Tibial nerve (tissue), 4 donors: Measurements from ENCODE around the gene L1CAM. TPM values are rescaled to one million over a fixed set of nuclear protein-coding genes. Genes with fewer than 3 reads are reported as not detected.

Source experiments
- DNase-seq, 2 donors: peaks; one replicate each; pipeline ENCODE4 v3.0.0-alpha.2; 2019; ENCODE audit warnings: low spot score in 2 of 2
- H3K27ac ChIP-seq, 4 donors: fragments of 200-600 bp; sonication (generic) in 3 of 4; one replicate each; pipeline ENCODE4 v1.5.1; 2017 to 2019; ENCODE audit warnings: mild to moderate bottlenecking in 1 of 4
- H3K27me3 ChIP-seq, 2 donors: fragments of 200-600 bp; sonication (generic) in 1 of 2; one replicate each; pipeline versions ENCODE4 v1.5.1 to v1.6.0; 2017 to 2019
- H3K36me3 ChIP-seq, 3 donors: fragments of 200-600 bp; sonication (generic); one replicate each; pipeline ENCODE4 v1.5.1; 2018 to 2019
- H3K4me1 ChIP-seq, 4 donors: fragments of 200-600 bp; sonication (generic) in 3 of 4; one replicate each; pipeline ENCODE4 v1.5.1; 2017 to 2019
- H3K4me3 ChIP-seq, 4 donors: fragments of 200-600 bp; sonication (generic) in 3 of 4; one replicate each; pipeline ENCODE4 v1.5.1; 2017 to 2019; ENCODE audit warnings: mild to moderate bottlenecking in 1 of 4, moderate library complexity in 1 of 4
- H3K9me3 ChIP-seq, 4 donors: fragments of 200-600 bp; sonication (generic) in 3 of 4; one replicate each; pipeline ENCODE4 v1.5.1; 2017 to 2019
- EP300 ChIP-seq, 2 donors: sonication (generic); formaldehyde crosslinking; IDR thresholded peaks; one replicate each; pipeline ENCODE4 v1.6.1; 2017; ENCODE audit warnings: antibody characterized with exemption in 2 of 2, mild to moderate bottlenecking in 1 of 2
- POLR2A ChIP-seq, 2 donors: fragments of 450-650 bp; IDR thresholded peaks; one replicate each; pipeline ENCODE4 v1.6.1; 2017; ENCODE audit warnings: antibody characterized with exemption in 2 of 2, mild to moderate bottlenecking in 2 of 2, moderate library complexity in 2 of 2
- WGBS, 2 donors: methylation state at CpG; one replicate each; pipeline ENCODE4 v1.1.5; 2018; 5-methylcytosine and 5-hydroxymethylcytosine counted together
- total RNA-seq, 4 donors: library from RNA; depleted of rRNA; stranded (reverse); fragments of >200 nt; gene quantifications; one replicate each; pipeline ENCODE4 v1.1.0, GENCODE V29; 2016
- TF ChIP-seq, protein P1 (sequence below), 5 experiments: fragments of 200-600 bp in 3 of 5; fragments of 450-650 bp in 2 of 5; sonication (generic) in 3 of 5; IDR thresholded peaks; one replicate each; pipeline ENCODE4 v1.5.1; 2016 to 2019; ENCODE audit warnings: antibody characterized with exemption in 5 of 5, mild to moderate bottlenecking in 3 of 5, moderate library complexity in 2 of 5

L1CAM gene
- total RNA-seq, 4 donors from 2014 or later: 23.7 to 53.7 (median 46.3) TPM

DNA sequence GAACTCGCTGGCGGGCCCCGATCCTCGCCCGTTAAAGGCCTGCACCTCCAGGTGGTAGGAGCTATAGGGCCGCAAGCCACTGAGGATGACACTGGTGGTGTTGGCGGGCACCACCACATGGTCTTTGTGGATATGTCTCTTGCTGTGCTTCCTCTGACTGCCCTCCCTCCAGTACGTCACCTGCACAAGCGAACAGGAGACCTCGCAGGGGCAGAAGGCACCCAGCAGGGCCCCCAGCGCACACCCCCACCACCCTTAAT, 20.7 kb downstream of the L1CAM start:
- H3K27ac ChIP-seq: no peak overlapping the region
- peaks cover 0 to 24% of the 10 kb centered on the region in 2 donors for H3K27me3 ChIP-seq
- no peak overlapping the region for H3K4me3 ChIP-seq
- H3K9me3 ChIP-seq: no peaks in the 10 kb centered on the region
- WGBS, 2 donors: 91 to 96% methylated on average over 4 to 10 of the region's 11 CpGs
- TF ChIP-seq EP300 (IDR thresholded peaks at IDR 0.05): no peak
- TF ChIP-seq POLR2A (IDR thresholded peaks at IDR 0.05): no peak
- TF ChIP-seq, protein P1, sequence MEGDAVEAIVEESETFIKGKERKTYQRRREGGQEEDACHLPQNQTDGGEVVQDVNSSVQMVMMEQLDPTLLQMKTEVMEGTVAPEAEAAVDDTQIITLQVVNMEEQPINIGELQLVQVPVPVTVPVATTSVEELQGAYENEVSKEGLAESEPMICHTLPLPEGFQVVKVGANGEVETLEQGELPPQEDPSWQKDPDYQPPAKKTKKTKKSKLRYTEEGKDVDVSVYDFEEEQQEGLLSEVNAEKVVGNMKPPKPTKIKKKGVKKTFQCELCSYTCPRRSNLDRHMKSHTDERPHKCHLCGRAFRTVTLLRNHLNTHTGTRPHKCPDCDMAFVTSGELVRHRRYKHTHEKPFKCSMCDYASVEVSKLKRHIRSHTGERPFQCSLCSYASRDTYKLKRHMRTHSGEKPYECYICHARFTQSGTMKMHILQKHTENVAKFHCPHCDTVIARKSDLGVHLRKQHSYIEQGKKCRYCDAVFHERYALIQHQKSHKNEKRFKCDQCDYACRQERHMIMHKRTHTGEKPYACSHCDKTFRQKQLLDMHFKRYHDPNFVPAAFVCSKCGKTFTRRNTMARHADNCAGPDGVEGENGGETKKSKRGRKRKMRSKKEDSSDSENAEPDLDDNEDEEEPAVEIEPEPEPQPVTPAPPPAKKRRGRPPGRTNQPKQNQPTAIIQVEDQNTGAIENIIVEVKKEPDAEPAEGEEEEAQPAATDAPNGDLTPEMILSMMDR (IDR thresholded peaks at IDR 0.05): no peak
- H3K36me3 ChIP-seq: no peaks in the 10 kb centered on the region
- DNase-seq: no peak
- H3K4me1 ChIP-seq: no peaks in the 10 kb centered on the region

DNA sequence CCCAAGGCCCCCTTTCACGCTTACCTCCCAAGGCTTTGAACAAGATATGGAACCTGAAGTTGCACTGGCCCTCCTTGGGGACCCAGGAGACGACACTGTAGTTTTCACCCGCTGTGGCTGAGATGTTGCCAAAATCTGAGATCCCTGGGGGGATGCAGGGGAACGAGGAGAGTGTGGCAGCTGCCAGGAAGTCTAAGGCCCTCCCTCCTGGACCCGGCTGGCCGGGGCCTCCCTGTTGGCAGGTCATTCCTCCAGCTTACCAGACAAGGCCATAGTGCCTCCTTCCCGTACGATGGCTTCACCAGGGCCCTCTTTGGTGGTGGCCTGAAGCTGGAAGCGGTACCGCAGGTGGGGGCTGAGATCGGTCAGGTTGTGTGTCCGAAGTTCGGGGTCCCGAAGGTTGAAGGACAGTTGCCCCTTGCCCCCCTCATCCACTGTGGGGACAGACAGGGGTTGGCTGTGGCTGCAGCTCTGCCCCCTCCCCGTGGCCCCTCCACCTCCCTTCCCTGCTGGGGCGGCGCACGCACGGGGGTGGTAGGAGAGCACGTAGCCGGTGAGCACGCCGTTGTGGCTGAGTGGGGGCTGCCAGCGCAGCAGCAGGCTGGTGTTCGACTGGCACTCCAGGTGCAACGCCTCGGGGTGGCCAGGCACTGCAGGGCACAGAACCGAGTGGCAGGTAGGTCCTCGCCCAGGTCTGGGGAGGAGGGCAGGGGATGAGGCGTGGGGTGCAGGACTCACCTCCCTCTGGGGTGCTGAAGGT, 21.2 kb downstream of the L1CAM start:
- H3K36me3 ChIP-seq: no peaks in the 10 kb centered on the region
- TF ChIP-seq, protein P1 (IDR thresholded peaks at IDR 0.05): no peak
- TF ChIP-seq POLR2A (IDR thresholded peaks at IDR 0.05) (no peak), EP300 (IDR thresholded peaks at IDR 0.05) (no peak)
- peaks cover 0 to 19% of the 10 kb centered on the region in 2 donors for H3K27me3 ChIP-seq
- WGBS, 2 donors: 82 to 83% methylated on average over 22 to 30 of the region's 30 CpGs
- no peaks in the 10 kb centered on the region for H3K9me3 ChIP-seq
- H3K4me1 ChIP-seq: no peaks in the 10 kb centered on the region
- H3K27ac ChIP-seq: no peak overlapping the region
- no peak for DNase-seq
- H3K4me3 ChIP-seq: no peak overlapping the region

DNA sequence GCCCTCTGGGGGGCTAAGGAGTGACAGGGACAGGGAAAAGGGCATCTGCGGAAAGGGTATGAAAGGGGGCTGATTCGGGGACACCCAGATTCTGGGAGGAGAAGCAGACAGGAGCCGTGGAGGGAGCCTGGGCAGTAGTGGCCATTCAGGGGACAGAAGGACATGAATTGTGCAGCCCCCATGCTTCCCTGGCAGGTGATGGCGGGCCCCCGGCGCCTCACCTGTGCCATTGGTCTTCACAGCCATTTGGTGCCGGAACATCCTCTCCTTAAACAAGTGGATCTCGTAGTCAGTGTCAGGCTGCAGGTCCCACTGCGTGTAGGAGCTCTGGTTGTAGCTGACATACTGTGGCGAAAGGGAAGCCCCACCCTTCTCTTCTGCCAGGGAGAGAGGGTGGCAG, 21.9 kb downstream of the L1CAM start:
- no peaks in the 10 kb centered on the region for H3K36me3 ChIP-seq
- H3K4me1 ChIP-seq: no peaks in the 10 kb centered on the region
- H3K27me3 ChIP-seq: peaks cover 0 to 17% of the 10 kb centered on the region in 2 donors
- no peak overlapping the region for H3K4me3 ChIP-seq
- no peak for TF ChIP-seq EP300 (IDR thresholded peaks at IDR 0.05)
- no peak for TF ChIP-seq POLR2A (IDR thresholded peaks at IDR 0.05)
- TF ChIP-seq, protein P1 (IDR thresholded peaks at IDR 0.05): no peak
- no peak for DNase-seq
- H3K9me3 ChIP-seq: no peaks in the 10 kb centered on the region
- H3K27ac ChIP-seq: no peak overlapping the region
- 89 to 93% methylated on average over 7 to 10 of the region's 10 CpGs for WGBS, 2 donors

DNA sequence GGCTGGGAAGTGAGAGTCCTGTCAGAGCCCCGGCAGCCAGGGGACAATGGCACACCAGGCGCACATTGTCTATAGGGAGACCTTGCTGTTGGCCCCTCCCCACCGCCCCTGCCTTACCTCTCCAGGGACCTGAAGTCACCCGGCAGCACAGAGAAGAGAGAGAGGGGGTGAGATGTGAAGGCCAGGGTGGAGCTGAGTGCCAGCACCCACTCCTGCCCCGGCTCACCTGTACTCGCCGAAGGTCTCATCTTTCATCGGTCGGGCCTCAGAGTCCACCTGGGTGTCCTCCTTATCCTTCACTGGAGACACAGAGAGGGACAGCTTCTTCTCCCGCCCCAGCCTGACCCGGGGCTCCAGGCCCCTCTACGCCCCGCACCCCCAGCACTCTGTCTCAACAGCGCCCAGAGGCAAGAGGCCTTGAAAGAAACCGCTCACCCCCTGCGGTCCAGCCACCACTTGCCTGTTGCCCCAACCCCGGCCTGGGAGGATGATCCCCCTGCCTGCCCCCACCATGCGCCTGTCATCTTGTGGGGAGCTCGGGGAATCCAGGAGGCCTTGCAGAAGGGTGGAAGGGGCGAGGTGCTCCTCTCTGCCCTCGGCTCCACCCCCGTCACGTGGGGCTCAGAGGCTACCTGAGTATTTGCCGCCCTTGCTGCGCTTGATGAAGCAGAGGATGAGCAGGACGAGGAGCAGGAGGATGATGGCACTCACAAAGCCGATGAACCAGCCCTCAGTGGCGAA, 22.6 kb downstream of the L1CAM start:
- no peaks in the 10 kb centered on the region for H3K36me3 ChIP-seq
- no peak for DNase-seq
- H3K27me3 ChIP-seq: peaks cover 0 to 17% of the 10 kb centered on the region in 2 donors
- TF ChIP-seq, protein P1 (IDR thresholded peaks at IDR 0.05): no peak
- TF ChIP-seq EP300 (IDR thresholded peaks at IDR 0.05): no peak
- no peak for TF ChIP-seq POLR2A (IDR thresholded peaks at IDR 0.05)
- WGBS, 2 donors: 80 to 83% methylated on average over 6 to 27 of the region's 28 CpGs
- H3K4me1 ChIP-seq: no peaks in the 10 kb centered on the region
- no peak overlapping the region for H3K27ac ChIP-seq
- no peaks in the 10 kb centered on the region for H3K9me3 ChIP-seq
- no peak overlapping the region for H3K4me3 ChIP-seq
